PC-3 (cell line): ENCODE measurements around the gene NABP1. TPM values are rescaled to one million over a fixed set of nuclear protein-coding genes. Genes with fewer than 3 reads are reported as not detected.

Source experiments
- ATAC-seq: fragments of 200-7000 bp; cut with Tn5 transposase; 2 replicates; pipeline ENCODE4 v1.9.1; 2020; ENCODE audit warnings: mild to moderate bottlenecking, moderate library complexity
- BruUV-seq: library from RNA; stranded (reverse); fragments of 400-500 nt; replicated peaks from 2 replicates; lab custom pipeline; 2021; lab: Mats Ljungman, UMichigan
- CTCF ChIA-PET: fragments of 300-600 bp; sonication (Branson Sonifier 250); formaldehyde crosslinking; loops from one replicate; lab custom pipeline; 2022; ENCODE audit warnings: antibody characterized with exemption; lab: Charles Lee
- POLR2A ChIA-PET: fragments of 300-600 bp; sonication (Branson Sonifier 250); formaldehyde crosslinking; loops from one replicate; lab custom pipeline; 2022; ENCODE audit warnings: antibody characterized with exemption; ENCODE audit not compliant: unreplicated experiment; lab: Charles Lee
- DNase-seq: peaks from one replicate; pipeline ENCODE4 v3.0.0-alpha.2; 2015
- H2AFZ ChIP-seq: fragments of 300-600 bp; sonication (generic); 2 replicates; pipeline ENCODE4 v1.6.0; 2016; ENCODE audit warnings: antibody characterized with exemption, low read length
- H3F3A ChIP-seq: fragments of 300-600 bp; sonication (generic); one replicate; pipeline ENCODE4 v1.6.0; 2017; ENCODE audit warnings: antibody characterized with exemption, low read length, control low read depth, mild to moderate bottlenecking; ENCODE audit not compliant: unreplicated experiment
- H3K27ac ChIP-seq: fragments of 300-600 bp; sonication (generic); 2 replicates; pipeline ENCODE4 v1.5.1; 2016; ENCODE audit warnings: mild to moderate bottlenecking, low read length
- H3K27me3 ChIP-seq: fragments of 300-600 bp; sonication (generic); 2 replicates; pipeline ENCODE4 v1.6.1; 2016; ENCODE audit warnings: low read length, mixed read lengths
- H3K36me3 ChIP-seq: fragments of 300-600 bp; sonication (generic); 2 replicates; pipeline ENCODE4 v1.6.1; 2016; ENCODE audit warnings: low read depth, mixed run types, low read length, mixed read lengths
- H3K4me1 ChIP-seq: fragments of 300-600 bp; sonication (generic); 2 replicates; pipeline ENCODE4 v1.5.1; 2016; ENCODE audit warnings: low read length; ENCODE audit not compliant: insufficient read depth
- H3K4me2 ChIP-seq: fragments of 300-600 bp; sonication (generic); 2 replicates; pipeline ENCODE4 v1.6.0; 2016; ENCODE audit warnings: low read length
- H3K4me3 ChIP-seq: fragments of 300-600 bp; sonication (generic); 2 replicates; pipeline ENCODE4 v1.5.1; 2016; ENCODE audit warnings: mild to moderate bottlenecking, low read length, mixed read lengths
- H3K79me2 ChIP-seq: fragments of 300-600 bp; sonication (generic); 2 replicates; pipeline ENCODE4 v1.6.1; 2017; ENCODE audit warnings: low read length, mixed read lengths
- H3K9ac ChIP-seq: fragments of 300-600 bp; sonication (generic); 2 replicates; pipeline ENCODE4 v1.6.0; 2016; ENCODE audit warnings: mild to moderate bottlenecking, low read length
- H3K9me2 ChIP-seq: fragments of 300-600 bp; sonication (generic); replicated peaks from 2 replicates; pipeline ENCODE4 v1.6.1; 2016; ENCODE audit warnings: mixed run types, low read length, mixed read lengths
- H3K9me3 ChIP-seq: fragments of 300-600 bp; sonication (generic); 2 replicates; pipeline ENCODE4 v1.6.1; 2016; ENCODE audit warnings: low read length, mixed read lengths
- H4K20me1 ChIP-seq: fragments of 300-600 bp; sonication (generic); 2 replicates; pipeline ENCODE4 v1.6.1; 2016; ENCODE audit warnings: low read length, mixed read lengths
- EZH2 ChIP-seq: fragments of 300-600 bp; sonication (generic); IDR thresholded peaks from one replicate; pipeline ENCODE4 v1.6.1; 2017; ENCODE audit warnings: antibody characterized with exemption, mild to moderate bottlenecking, low read length; ENCODE audit not compliant: unreplicated experiment
- EZH2phosphoT487 ChIP-seq: fragments of 300-600 bp; sonication (generic); IDR thresholded peaks from 2 replicates; pipeline ENCODE4 v1.6.1; 2018; ENCODE audit warnings: mild to moderate bottlenecking, antibody characterized with exemption, low read length, borderline replicate concordance
- intact Hi-C: fragments of 100-400 bp; cut with micrococcal nuclease; formaldehyde crosslinking; loops from 2 replicates; pipeline ENCODE4 v1.9.0; 2023
- total RNA-seq: library from RNA; depleted of rRNA; stranded (reverse); fragments of >200 nt; gene quantifications from 2 replicates; pipeline ENCODE4 v1.2.3, GENCODE V29; 2014
- TF ChIP-seq, protein P1 (sequence below): fragments of 300-600 bp; sonication (generic); conservative IDR thresholded peaks from 2 replicates; pipeline ENCODE4 v1.5.1; 2017; ENCODE audit warnings: antibody characterized with exemption, low read depth, mild to moderate bottlenecking, low read length

NABP1 gene
- total RNA-seq, 1 experiment from 2014 or later: 56.8 TPM

DNA sequence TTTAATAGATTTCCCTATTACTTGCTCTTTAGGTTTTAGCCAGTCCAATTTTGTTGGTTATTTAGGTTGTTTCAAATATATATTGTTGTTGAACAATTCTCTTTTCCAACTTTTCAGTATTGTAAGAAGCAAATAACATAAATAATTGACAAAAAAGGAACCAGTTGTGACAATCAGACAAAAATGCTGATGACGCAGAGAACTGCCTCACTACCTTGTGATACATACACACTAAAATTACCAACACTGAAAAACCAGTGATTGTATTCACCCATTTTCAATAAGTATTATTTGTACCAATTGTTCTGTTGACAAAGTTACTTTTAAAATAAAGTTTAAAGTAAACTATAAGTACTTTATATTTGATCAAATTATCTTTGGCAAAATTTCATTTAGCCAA lies 43.1 kb upstream of the NABP1 start:
- no peaks in the 10 kb centered on the region for H3K79me2 ChIP-seq
- intact Hi-C loops: no loop called here
- ATAC-seq: no peak
- POLR2A ChIA-PET: no interaction called here
- peak overlapping the region; percentile 90 for H3K4me2 ChIP-seq
- CTCF ChIA-PET: no interaction called here
- H3K9me2 ChIP-seq: no peaks in the 10 kb centered on the region
- no peak for TF ChIP-seq EZH2phosphoT487
- TF ChIP-seq EZH2: no peak
- TF ChIP-seq, protein P1, sequence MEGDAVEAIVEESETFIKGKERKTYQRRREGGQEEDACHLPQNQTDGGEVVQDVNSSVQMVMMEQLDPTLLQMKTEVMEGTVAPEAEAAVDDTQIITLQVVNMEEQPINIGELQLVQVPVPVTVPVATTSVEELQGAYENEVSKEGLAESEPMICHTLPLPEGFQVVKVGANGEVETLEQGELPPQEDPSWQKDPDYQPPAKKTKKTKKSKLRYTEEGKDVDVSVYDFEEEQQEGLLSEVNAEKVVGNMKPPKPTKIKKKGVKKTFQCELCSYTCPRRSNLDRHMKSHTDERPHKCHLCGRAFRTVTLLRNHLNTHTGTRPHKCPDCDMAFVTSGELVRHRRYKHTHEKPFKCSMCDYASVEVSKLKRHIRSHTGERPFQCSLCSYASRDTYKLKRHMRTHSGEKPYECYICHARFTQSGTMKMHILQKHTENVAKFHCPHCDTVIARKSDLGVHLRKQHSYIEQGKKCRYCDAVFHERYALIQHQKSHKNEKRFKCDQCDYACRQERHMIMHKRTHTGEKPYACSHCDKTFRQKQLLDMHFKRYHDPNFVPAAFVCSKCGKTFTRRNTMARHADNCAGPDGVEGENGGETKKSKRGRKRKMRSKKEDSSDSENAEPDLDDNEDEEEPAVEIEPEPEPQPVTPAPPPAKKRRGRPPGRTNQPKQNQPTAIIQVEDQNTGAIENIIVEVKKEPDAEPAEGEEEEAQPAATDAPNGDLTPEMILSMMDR: no peak
- no peak for DNase-seq
- no peaks in the 10 kb centered on the region for H3K9me3 ChIP-seq
- no peak overlapping the region for H2AFZ ChIP-seq
- no peak overlapping the region for H3K9ac ChIP-seq
- H3K36me3 ChIP-seq: no peaks in the 10 kb centered on the region
- H3F3A ChIP-seq: peaks cover 23% of the 10 kb centered on the region
- H4K20me1 ChIP-seq: no peaks in the 10 kb centered on the region
- BruUV-seq: no TSS peak
- H3K27ac ChIP-seq: peak overlapping the region; percentile 99
- 0 out of 2 replicates have a peak overlapping the region, but pooled peaks have one; percentile 41 for H3K4me3 ChIP-seq
- H3K4me1 ChIP-seq: peaks cover 75% of the 10 kb centered on the region
- H3K27me3 ChIP-seq: no peaks in the 10 kb centered on the region

DNA sequence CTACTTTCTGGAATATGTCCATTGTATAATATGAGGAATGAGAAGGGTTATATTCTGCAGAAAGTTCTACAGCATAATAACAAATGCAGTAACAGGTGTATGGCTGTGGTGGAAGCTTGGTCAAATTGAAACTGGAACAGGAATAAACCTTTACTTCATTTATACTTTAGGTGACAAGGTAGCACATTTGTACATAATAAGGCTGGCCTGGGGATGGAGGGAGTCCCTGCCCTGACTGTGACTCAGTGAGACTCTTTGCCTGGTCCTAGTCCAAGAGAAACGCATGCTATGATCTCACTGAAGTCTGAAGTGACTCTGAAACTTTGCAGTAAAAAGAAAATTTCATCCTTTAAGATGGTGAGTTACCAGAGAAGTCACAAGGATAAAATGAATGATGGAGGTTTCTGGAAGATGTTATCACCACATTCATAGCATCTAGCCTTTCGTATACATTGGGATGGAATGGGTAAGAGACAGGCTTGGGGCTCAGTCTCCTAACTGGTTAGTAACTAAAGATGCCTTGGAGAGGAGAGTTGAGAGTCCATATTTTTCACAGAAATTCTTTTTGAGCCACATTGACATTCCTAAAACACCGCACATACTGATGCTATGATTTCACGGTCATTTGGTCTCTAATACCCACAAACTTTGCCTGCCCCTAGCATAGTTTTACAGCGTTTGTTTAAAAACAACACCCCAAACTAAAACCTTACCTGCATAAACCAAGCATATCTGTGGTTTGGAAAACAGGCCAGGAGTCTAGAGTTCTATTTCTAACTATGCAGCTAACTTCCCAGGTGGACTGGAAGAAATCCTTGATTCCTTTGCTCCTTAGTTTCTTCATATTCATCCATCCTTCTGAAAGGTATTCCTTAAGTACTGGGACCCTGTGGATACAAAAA lies 42.4 kb upstream of the NABP1 start:
- no peaks in the 10 kb centered on the region for H3K27me3 ChIP-seq
- ChIA-PET POLR2A (interaction anchor here (3.8 kb wide), 1 partner anchor 43 kb away, joined by 52 read pairs; the partner anchor contains the start of gene NABP1), CTCF (no interaction called here)
- peak overlapping the region; percentile 92 for H3K9ac ChIP-seq
- peak overlapping the region; percentile 90 for H3K4me2 ChIP-seq
- no peak for TF ChIP-seq EZH2phosphoT487
- TF ChIP-seq, protein P1: no peak
- no peak for TF ChIP-seq EZH2
- no peaks in the 10 kb centered on the region for H3K79me2 ChIP-seq
- no peaks in the 10 kb centered on the region for H4K20me1 ChIP-seq
- peak overlapping the region; percentile 17; the same call in 1 of the 2 replicates for H2AFZ ChIP-seq
- peak overlapping the region; percentile 41 for H3K4me3 ChIP-seq
- intact Hi-C loops: no loop called here
- H3F3A ChIP-seq: peaks cover 23% of the 10 kb centered on the region
- peaks cover 79% of the 10 kb centered on the region for H3K4me1 ChIP-seq
- no peaks in the 10 kb centered on the region for H3K9me3 ChIP-seq
- H3K36me3 ChIP-seq: no peaks in the 10 kb centered on the region
- no TSS peak for BruUV-seq
- DNase-seq: peak; percentile 85
- ATAC-seq: peak; percentile 15
- no peaks in the 10 kb centered on the region for H3K9me2 ChIP-seq
- H3K27ac ChIP-seq: peak overlapping the region; percentile 99

DNA sequence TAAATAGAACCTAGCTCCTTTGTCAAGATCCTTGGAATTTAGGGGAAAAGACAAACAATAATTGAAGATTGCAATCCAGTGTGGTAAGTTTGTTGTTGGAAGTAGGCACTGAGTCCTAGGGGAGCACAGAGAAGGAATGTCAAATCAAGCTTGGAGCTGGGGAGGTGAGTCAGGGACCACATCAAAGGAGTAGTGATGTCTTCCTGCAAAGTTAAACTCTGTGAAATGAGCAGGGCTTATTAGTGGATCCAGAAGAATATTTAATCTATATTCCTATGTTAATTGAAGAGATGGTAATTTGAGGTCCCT lies 41.7 kb upstream of the NABP1 start:
- Histone ChIP-seq H3K4me1 (peaks cover 76% of the 10 kb centered on the region), H3K4me2 (peak overlapping the region; percentile 90), H3K9me3 (no peaks in the 10 kb centered on the region), H4K20me1 (no peaks in the 10 kb centered on the region), H3K36me3 (no peaks in the 10 kb centered on the region), H3K27ac (peak overlapping the region; percentile 99), H3K9me2 (no peaks in the 10 kb centered on the region), H3K4me3 (peak overlapping the region; percentile 41), H3F3A (peaks cover 23% of the 10 kb centered on the region), H3K27me3 (no peaks in the 10 kb centered on the region), H3K79me2 (no peaks in the 10 kb centered on the region), H3K9ac (peak overlapping the region; percentile 92), H2AFZ (peak overlapping the region; percentile 17; the same call in 1 of the 2 replicates)
- TSS peak; percentile 78 for BruUV-seq
- DNase-seq: peak; percentile 85
- intact Hi-C loops: no loop called here
- TF ChIP-seq EZH2 (no peak), EZH2phosphoT487 (no peak)
- TF ChIP-seq, protein P1: no peak
- POLR2A ChIA-PET: interaction anchor here (0.6 to 3.8 kb wide), 2 partner anchors 42 to 230 kb away, joined by 3 to 52 read pairs; partner anchors contain the start of gene NABP1
- CTCF ChIA-PET: no interaction called here
- peak; percentile 34 for ATAC-seq
